Motor neuron (in vitro differentiated cells): Measurements from ENCODE around the gene HABP4. TPM values are rescaled to one million over a fixed set of nuclear protein-coding genes. Genes with fewer than 3 reads are reported as not detected.

ENCODE experiments used
- ATAC-seq, 8 experiments: fragments of 200-7000 bp; cut with Tn5 transposase; replicated peaks in 6 of 8; 2 replicates each; pipeline ENCODE4 v1.8.0; 2021; ENCODE audit warnings: mild to moderate bottlenecking in 8 of 8, moderate library complexity in 8 of 8
- H3K27ac ChIP-seq, 2 donors: fragments of 250-450 bp; sonication (Bioruptor Pico); 2 replicates each; pipeline ENCODE4 v1.9.0; 2021; ENCODE audit warnings: antibody characterized with exemption in 2 of 2, mild to moderate bottlenecking in 2 of 2, moderate library complexity in 1 of 2
- H3K4me1 ChIP-seq, 2 donors: fragments of 250-450 bp; sonication (Bioruptor Pico); replicated peaks in 1 of 2; 2 replicates each; pipeline ENCODE4 v1.6.1; 2021; ENCODE audit warnings: antibody characterized with exemption in 2 of 2, mild to moderate bottlenecking in 2 of 2, moderate library complexity in 1 of 2
- H3K4me3 ChIP-seq, 5 donors: fragments of 250-450 bp; sonication (Bioruptor Pico); 2 replicates each; pipeline ENCODE4 v1.9.0; 2021; ENCODE audit warnings: antibody characterized with exemption in 5 of 5, mild to moderate bottlenecking in 5 of 5, moderate library complexity in 4 of 5
- WGBS, 10 experiments: fragments of 450-650 bp; shearing (Covaris generic); methylation state at CpG; one replicate each; pipeline ENCODE4 v1.0.0; 2022; 5-methylcytosine and 5-hydroxymethylcytosine counted together
- in situ Hi-C, 9 experiments: fragments of 400-800 bp; cut with MboI; loops; one replicate each; pipeline ENCODE4 v1.15.0; 2021; ENCODE audit warnings: low sequenced_read_pairs in 9 of 9, low pct_unique_long_range_greater_than_20kb in 2 of 9; ENCODE audit not compliant: unreplicated experiment in 9 of 9
- total RNA-seq, 8 experiments: library from RNA; unstranded; fragments of 300-600 nt; gene quantifications; 2 replicates each; pipeline versions ENCODE4 v1.2.3 to v1.2.4, GENCODE V29; 2022

HABP4 gene
- total RNA-seq, 8 experiments from 2014 or later, result 4.0 to 30.2 (median 24.0) TPM

- Histone ChIP-seq H3K27ac (peak overlapping the region; percentile 62 to 76), H3K4me3 (no peak overlapping the region)
- 0 to 63% (median 15%) methylated on average over 1 to 6 of the region's 6 CpGs for WGBS, 10 experiments
These were observed 29.3 kb upstream of the HABP4 start for GRCh38 chr9:96420468-96421219.

GRCh38 chr9:96423322-96423984 lies 26.5 kb upstream of the HABP4 start:
- H3K4me3 ChIP-seq, result no peak overlapping the region
- no peak overlapping the region for H3K27ac ChIP-seq
- WGBS, 10 experiments, result 60 to 100% (median 87%) methylated on average over 1 to 3 of the region's 8 CpGs; no CpG with 5 or more reads in 1 of the 10 experiments
- ATAC-seq, result no peak
- in situ Hi-C loops, result no loop called here
- peaks cover 12 to 16% of the 10 kb centered on the region in 2 donors for H3K4me1 ChIP-seq

More at GRCh38 chr9:96420468-96421219, 29.3 kb upstream of the HABP4 start:
- in situ Hi-C loops, result no loop called here
- ATAC-seq, result peak in 1 of 8 experiments; percentile 1
- H3K4me1 ChIP-seq, result peaks cover 12 to 20% of the 10 kb centered on the region in 2 donors

GRCh38 chr9:96423985-96424336 lies 26.0 kb upstream of the HABP4 start:
- Histone ChIP-seq H3K4me1 (peaks cover 12 to 16% of the 10 kb centered on the region in 2 donors), H3K4me3 (no peak overlapping the region), H3K27ac (no peak overlapping the region)
- WGBS, 10 experiments, result 72 to 100% (median 93%) methylated on average over 1 to 6 of the region's 6 CpGs; no CpG with 5 or more reads in 2 of the 10 experiments
- no peak for ATAC-seq
- in situ Hi-C loops, result no loop called here

GRCh38 chr9:96425500-96426169 lies 24.3 kb upstream of the HABP4 start:
- 75 to 100% (median 92%) methylated on average over 1 to 4 of the region's 4 CpGs for WGBS, 10 experiments
- Histone ChIP-seq H3K4me1 (peaks cover 9 to 13% of the 10 kb centered on the region in 2 donors), H3K4me3 (no peak overlapping the region), H3K27ac (no peak overlapping the region)
- ATAC-seq, result no peak
- in situ Hi-C loops, result loop anchor here in 2 of 9 experiments (25.0 kb wide), 1 partner anchor 237 kb away; the partner anchor contains the start of gene PRXL2C (in 2 of the 2)

- in situ Hi-C loops, result loop anchor here in 2 of 9 experiments (25.0 kb wide), 1 partner anchor 233 kb away; the partner anchor contains the start of gene PRXL2C (in 2 of the 2)
- Histone ChIP-seq H3K27ac (no peak overlapping the region), H3K4me1 (peaks cover 0 to 4% of the 10 kb centered on the region in 2 donors), H3K4me3 (no peak overlapping the region)
- ATAC-seq, result peak in 1 of 8 experiments; percentile 30
These were observed 20.2 kb upstream of the HABP4 start for GRCh38 chr9:96429732-96430131.

- Histone ChIP-seq H3K4me3 (no peak overlapping the region), H3K4me1 (peaks cover 0 to 4% of the 10 kb centered on the region in 2 donors), H3K27ac (no peak overlapping the region)
- whole genome bisulfite sequencing, 10 experiments, result 64 to 100% (median 94%) methylated on average over 1 to 2 of the region's 2 CpGs
- in situ Hi-C loops, result loop anchor here in 2 of 9 experiments (25.0 kb wide), 1 partner anchor 232 kb away; the partner anchor contains the start of gene PRXL2C (in 2 of the 2)
- ATAC-seq, result no peak
These were observed 19.6 kb upstream of the HABP4 start for GRCh38 chr9:96430377-96430776.

- H3K4me1 ChIP-seq, result no peaks in the 10 kb centered on the region
- in situ Hi-C loops, result loop anchor here in 2 of 9 experiments (25.0 kb wide), 1 partner anchor 227 kb away; the partner anchor contains the start of gene PRXL2C (in 2 of the 2)
- H3K27ac ChIP-seq, result no peak overlapping the region
- ATAC-seq, result no peak
- 82 to 100% (median 89%) methylated on average over 1 to 4 of the region's 4 CpGs; no CpG with 5 or more reads in 2 of the 10 experiments for WGBS, 10 experiments
- no peak overlapping the region for H3K4me3 ChIP-seq
These were observed 14.6 kb upstream of the HABP4 start for GRCh38 chr9:96435345-96435744.

- in situ Hi-C loops, result loop anchor here in 2 of 9 experiments (25.0 kb wide), 1 partner anchor 226 kb away; the partner anchor contains the start of gene PRXL2C (in 2 of the 2)
- no peaks in the 10 kb centered on the region for H3K4me1 ChIP-seq
- 42 to 90% (median 65%) methylated on average over 1 to 2 of the region's 2 CpGs; no CpG with 5 or more reads in 2 of the 10 experiments for WGBS, 10 experiments
- H3K27ac ChIP-seq, result no peak overlapping the region
- H3K4me3 ChIP-seq, result no peak overlapping the region
- ATAC-seq, result no peak
These were observed 13.9 kb upstream of the HABP4 start for GRCh38 chr9:96436063-96436455.

GRCh38 chr9:96436456-96437126 lies 13.4 kb upstream of the HABP4 start:
- in situ Hi-C loops, result loop anchor here in 2 of 9 experiments (25.0 kb wide), 1 partner anchor 226 kb away; the partner anchor contains the start of gene PRXL2C (in 2 of the 2)
- ATAC-seq, result no peak
- WGBS, 10 experiments, result 74 to 100% (median 87%) methylated on average over 2 to 11 of the region's 15 CpGs; no CpG with 5 or more reads in 3 of the 10 experiments

GRCh38 chr9:96437454-96437853 lies 12.5 kb upstream of the HABP4 start:
- in situ Hi-C loops, result loop anchor here in 2 of 9 experiments (25.0 kb wide), 1 partner anchor 225 kb away; the partner anchor contains the start of gene PRXL2C (in 2 of the 2)
- no peak for ATAC-seq
- 84 to 100% (median 92%) methylated on average over 1 to 6 of the region's 7 CpGs; no CpG with 5 or more reads in 3 of the 10 experiments for WGBS, 10 experiments
- H3K4me1 ChIP-seq, result no peaks in the 10 kb centered on the region
- no peak overlapping the region for H3K4me3 ChIP-seq
- no peak overlapping the region for H3K27ac ChIP-seq

More at GRCh38 chr9:96436456-96437126, 13.4 kb upstream of the HABP4 start:
- H3K4me3 ChIP-seq, result no peak overlapping the region
- H3K27ac ChIP-seq, result no peak overlapping the region
- no peaks in the 10 kb centered on the region for H3K4me1 ChIP-seq

GRCh38 chr9:96440671-96441199 lies 9.2 kb upstream of the HABP4 start:
- Histone ChIP-seq H3K27ac (no peak overlapping the region), H3K4me1 (no peaks in the 10 kb centered on the region), H3K4me3 (no peak overlapping the region)
- no peak for ATAC-seq
- WGBS, 10 experiments, result 50 to 98% (median 73%) methylated on average over 1 to 4 of the region's 5 CpGs; no CpG with 5 or more reads in 2 of the 10 experiments
- in situ Hi-C loops, result loop anchor here in 2 of 9 experiments (25.0 kb wide), 1 partner anchor 222 kb away; the partner anchor contains the start of gene PRXL2C (in 2 of the 2)
